Effector memory CD4-positive, alpha-beta T cell (primary cell): Measurements from ENCODE around the gene PAIP1.
"Not testable (repeated sequence)": the region's sequence is repeated elsewhere in the genome, so short reads cannot be mapped to it uniquely, and the experiment has no call there.

Experiments used
- DNase-seq, 3 donors: peaks; one replicate each; pipeline ENCODE4 v3.0.0-alpha.2; 2020
- H3K27ac ChIP-seq: 2 replicates; pipeline ENCODE4 v1.7.0; 2013; ENCODE audit warnings: mild to moderate bottlenecking, low read length, moderate library complexity; ENCODE audit not compliant: insufficient read depth, poor library complexity, severe bottlenecking
- H3K27me3 ChIP-seq: replicated peaks from 2 replicates; pipeline ENCODE4 v1.7.0; 2013; ENCODE audit warnings: mild to moderate bottlenecking, low read length; ENCODE audit not compliant: insufficient read depth, control insufficient read depth, poor library complexity, severe bottlenecking
- H3K36me3 ChIP-seq: 2 replicates; pipeline ENCODE4 v1.7.0; 2013; ENCODE audit warnings: mild to moderate bottlenecking, low read length, moderate library complexity; ENCODE audit not compliant: control insufficient read depth, insufficient read depth
- H3K4me1 ChIP-seq: 2 replicates; pipeline ENCODE4 v1.7.0; 2013; ENCODE audit warnings: low read length, mild to moderate bottlenecking; ENCODE audit not compliant: control insufficient read depth, insufficient read depth, poor library complexity, severe bottlenecking
- H3K4me3 ChIP-seq: 2 replicates; pipeline ENCODE4 v1.7.0; 2013; ENCODE audit warnings: low read length, low read depth, mild to moderate bottlenecking; ENCODE audit not compliant: insufficient read depth, poor library complexity, severe bottlenecking
- H3K9me3 ChIP-seq: 2 replicates; pipeline ENCODE4 v1.7.0; 2013; ENCODE audit warnings: mild to moderate bottlenecking, low read length, moderate library complexity; ENCODE audit not compliant: control insufficient read depth
- total RNA-seq, 3 donors: gene quantifications; one replicate each; lab custom pipeline; 2026; lab: John Stamatoyannopoulos, UW

Gene PAIP1
- 26.5 to 37.2 (median 37.0) reads per million in 3 donors for total RNA-seq

GRCh38 chr5:43556857-43557542, at the start of gene PAIP1:
PAIP1 (minus strand) TSS chr5:43557077; CDS start chr5:43556846, 231 bp downstream.
- H3K27ac ChIP-seq = peak within 1 kb of the TSS; percentile 90
- H3K27me3 ChIP-seq = no peaks in the 10 kb centered on the region
- H3K4me3 ChIP-seq = peak within 1 kb of the TSS; percentile 88
- no peaks in the 10 kb centered on the region for H3K9me3 ChIP-seq
- peak in 2 of 3 donors; percentile 75 to 79 for DNase-seq
- peaks cover 5% of the 10 kb centered on the region for H3K4me1 ChIP-seq
- H3K36me3 ChIP-seq = peaks cover 13% of the 10 kb centered on the region

- Histone ChIP-seq H3K27ac (no peak overlapping the region), H3K36me3 (peaks cover 3% of the 10 kb centered on the region), H3K9me3 (no peaks in the 10 kb centered on the region), H3K4me3 (no peak overlapping the region), H3K4me1 (peaks cover 18% of the 10 kb centered on the region), H3K27me3 (no peaks in the 10 kb centered on the region)
- no peak for DNase-seq
These were observed 49.5 kb upstream of the PAIP1 start for GRCh38 chr5:43606351-43606750.

GRCh38 chr5:43604699-43605098, 47.8 kb upstream of the PAIP1 start:
- H3K27ac ChIP-seq = no peak overlapping the region
- no peaks in the 10 kb centered on the region for H3K27me3 ChIP-seq

GRCh38 chr5:43603344-43604217, 46.7 kb upstream of the PAIP1 start:
- Histone ChIP-seq H3K4me1 (peaks cover 18% of the 10 kb centered on the region), H3K27ac (peak overlapping the region; percentile 80), H3K4me3 (peak overlapping the region; percentile 88), H3K27me3 (no peaks in the 10 kb centered on the region), H3K9me3 (no peaks in the 10 kb centered on the region), H3K36me3 (no peaks in the 10 kb centered on the region)
- DNase-seq = peak; percentile 56 to 62 (median 61)

More at GRCh38 chr5:43604699-43605098, 47.8 kb upstream of the PAIP1 start:
- Histone ChIP-seq H3K4me1 (peaks cover 18% of the 10 kb centered on the region), H3K9me3 (no peaks in the 10 kb centered on the region), H3K36me3 (no peaks in the 10 kb centered on the region), H3K4me3 (no peak overlapping the region)
- no peak for DNase-seq

GRCh38 chr5:43602461-43603343, 45.8 kb upstream of the PAIP1 start, which contains the start of gene NNT:
NNT (plus strand) TSS chr5:43603180; CDS start chr5:43609196, 6,016 bp downstream.
- Histone ChIP-seq H3K9me3 (no peaks in the 10 kb centered on the region), H3K4me1 (peaks cover 18% of the 10 kb centered on the region), H3K36me3 (no peaks in the 10 kb centered on the region), H3K27ac (peak within 1 kb of the TSS; percentile 80), H3K27me3 (no peaks in the 10 kb centered on the region), H3K4me3 (peak within 1 kb of the TSS; percentile 88)
- DNase-seq = peak; percentile 62 to 75 (median 70)

- H3K4me3 ChIP-seq = peak overlapping the region; percentile 88
- no peaks in the 10 kb centered on the region for H3K36me3 ChIP-seq
- peak overlapping the region; percentile 80 for H3K27ac ChIP-seq
- H3K27me3 ChIP-seq = no peaks in the 10 kb centered on the region
- peaks cover 18% of the 10 kb centered on the region for H3K4me1 ChIP-seq
- no peak for DNase-seq
- H3K9me3 ChIP-seq = no peaks in the 10 kb centered on the region
These were observed 44.8 kb upstream of the PAIP1 start for GRCh38 chr5:43601454-43602260.

- H3K9me3 ChIP-seq, H3K4me1 ChIP-seq, DNase-seq: not testable (repeated sequence)
These were observed 42.0 kb upstream of the PAIP1 start for GRCh38 chr5:43598927-43599326.

GRCh38 chr5:43592363-43592762, 35.5 kb upstream of the PAIP1 start:
- no peaks in the 10 kb centered on the region for H3K36me3 ChIP-seq
- no peak overlapping the region for H3K4me3 ChIP-seq
- no peak for DNase-seq
- H3K4me1 ChIP-seq = no peaks in the 10 kb centered on the region
- no peaks in the 10 kb centered on the region for H3K9me3 ChIP-seq
- H3K27ac ChIP-seq = no peak overlapping the region
- no peaks in the 10 kb centered on the region for H3K27me3 ChIP-seq

More at GRCh38 chr5:43598927-43599326, 42.0 kb upstream of the PAIP1 start:
- H3K4me3 ChIP-seq, H3K27ac ChIP-seq, H3K36me3 ChIP-seq, H3K27me3 ChIP-seq: not testable (repeated sequence)

GRCh38 chr5:43590700-43591099, 33.8 kb upstream of the PAIP1 start:
- Histone ChIP-seq H3K9me3 (no peaks in the 10 kb centered on the region), H3K27me3 (no peaks in the 10 kb centered on the region), H3K27ac (no peak overlapping the region), H3K4me1 (no peaks in the 10 kb centered on the region), H3K4me3 (no peak overlapping the region), H3K36me3 (no peaks in the 10 kb centered on the region)
- no peak for DNase-seq
